WTC11 (cell line): ENCODE measurements around the gene CPXM1.

ENCODE experiments used
- AFF4 ChIP-seq: sonication (generic); formaldehyde crosslinking; IDR thresholded peaks from 2 replicates; pipeline ENCODE4 v1.8.1; 2023; ENCODE audit warnings: mild to moderate bottlenecking, missing genetic modification reagents, borderline replicate concordance
- ATF1 ChIP-seq: sonication (generic); formaldehyde crosslinking; IDR thresholded peaks from 2 replicates; pipeline ENCODE4 v1.8.1; 2023; ENCODE audit warnings: mild to moderate bottlenecking, moderate library complexity, missing genetic modification reagents
- CREB1 ChIP-seq: sonication (generic); formaldehyde crosslinking; IDR thresholded peaks from 2 replicates; pipeline ENCODE4 v1.8.0; 2023; ENCODE audit warnings: mild to moderate bottlenecking, missing genetic modification reagents
- CTCF ChIP-seq: fragments of 200-600 bp; IDR thresholded peaks from 2 replicates; pipeline ENCODE4 v1.8.0; 2022; ENCODE audit warnings: antibody characterized with exemption

- TF ChIP-seq ATF1 (CRISPR knock-in tag) (no peak), CTCF (no peak), AFF4 (CRISPR knock-in tag) (no peak), CREB1 (CRISPR knock-in tag) (no peak)
These were observed 54.3 kb downstream of the CPXM1 start for GRCh38 chr20:2745936-2746635.
